Measurements from ENCODE around the gene DEK.

DEK gene

GRCh38 chr6:18265787-18266522, 1.6 kb upstream of the DEK start:
- DNase-seq = no peak

GRCh38 chr6:18264923-18265377, 620 bp upstream of the DEK start:
- no peak for DNase-seq

GRCh38 chr6:18263418-18264218, 712 bp downstream of the DEK start:
- peak; percentile 30 for DNase-seq

- peak; percentile 52 for DNase-seq
Observed at GRCh38 chr6:18262702-18263417, 1.5 kb downstream of the DEK start.

- no peak for DNase-seq
Observed at GRCh38 chr6:18261877-18262276, 2.5 kb downstream of the DEK start.

- peak; percentile 28 for DNase-seq
Observed at GRCh38 chr6:18260448-18261106, 3.8 kb downstream of the DEK start.

- no peak for DNase-seq
Observed at GRCh38 chr6:18259675-18260447, 4.5 kb downstream of the DEK start.

GRCh38 chr6:18254793-18255192, 9.5 kb downstream of the DEK start:
- DNase-seq = no peak

- DNase-seq = no peak
Observed at GRCh38 chr6:18253635-18254034, 10.7 kb downstream of the DEK start.

- DNase-seq = no peak
Observed at GRCh38 chr6:18249271-18249670, 15.1 kb downstream of the DEK start.

- DNase-seq = no peak
Observed at GRCh38 chr6:18248698-18249097, 15.6 kb downstream of the DEK start.

GRCh38 chr6:18247002-18247401, 17.3 kb downstream of the DEK start:
- DNase-seq = no peak

GRCh38 chr6:18246205-18246604, 18.1 kb downstream of the DEK start:
- no peak for DNase-seq

GRCh38 chr6:18245642-18246041, 18.7 kb downstream of the DEK start:
- peak; percentile 58 for DNase-seq

- DNase-seq = no peak
Observed at GRCh38 chr6:18245079-18245478, 19.3 kb downstream of the DEK start.

- DNase-seq = no peak
Observed at GRCh38 chr6:18244251-18244650, 20.1 kb downstream of the DEK start.

GRCh38 chr6:18243302-18243893, 20.9 kb downstream of the DEK start:
- DNase-seq = no peak

- no peak for DNase-seq
Observed at GRCh38 chr6:18242062-18242851, 22.1 kb downstream of the DEK start.

GRCh38 chr6:18241208-18242038, 22.9 kb downstream of the DEK start:
- no peak for DNase-seq

GRCh38 chr6:18240230-18240629, 24.1 kb downstream of the DEK start:
- no peak for DNase-seq

Data from activated naive CD4-positive, alpha-beta T cell treated with Interleukin-2 at 50 U/mL for 16 hours (primary cell).